Measurements from ENCODE around the gene SETDB1. TPM values are rescaled to one million over a fixed set of nuclear protein-coding genes. Genes with fewer than 3 reads are reported as not detected.
A peak's percentile ranks its signal among the peaks of the same experiment; 100 is the strongest.

SETDB1 gene
- total and polyA plus RNA-seq, 2 of the 13 experiments (the other 11 are each of a cell fraction or from before 2014, with no cell fraction given), result 33.1 to 34.6 TPM

- TF ChIP-seq GABPA (IDR thresholded peaks at IDR 0.05; ENCODE audit: low read depth, low read length), result peak; percentile 74
- TF ChIP-seq GABPA (CRISPR knock-in tag; IDR thresholded peaks at IDR 0.05; ENCODE audit: low read depth), result peak; percentile 87
- peak; percentile 41; the same call in 1 of the 2 replicates for TF ChIP-seq ZNF556 (CRISPR knock-in tag; IDR thresholded peaks at IDR 0.05; ENCODE audit: borderline replicate concordance)
- TF ChIP-seq ZNF746 (CRISPR knock-in tag; IDR thresholded peaks at IDR 0.05), result no peak
- peak; percentile 48 for TF ChIP-seq PATZ1 (CRISPR knock-in tag; IDR thresholded peaks at IDR 0.05)
- no peak for TF ChIP-seq PCBP1 (IDR thresholded peaks at IDR 0.05; ENCODE audit: borderline replicate concordance, low read depth, low read length)
- TF ChIP-seq ZBTB44 (CRISPR knock-in tag; IDR thresholded peaks at IDR 0.05), result no peak
- no peak for TF ChIP-seq HDAC1 (CRISPR knock-in tag; IDR thresholded peaks at IDR 0.05)
- TF ChIP-seq ZNF709 (CRISPR knock-in tag; IDR thresholded peaks at IDR 0.05), result no peak; the same call in 1 of the 2 replicates
- no peak for TF ChIP-seq MAFF (IDR thresholded peaks at IDR 0.05; ENCODE audit: low read depth, low read length)
- no peak for TF ChIP-seq ZBTB25 (CRISPR knock-in tag; IDR thresholded peaks at IDR 0.05)
- no peak for TF ChIP-seq PRPF4 (IDR thresholded peaks at IDR 0.05; ENCODE audit: low read depth, low read length, poor library complexity, severe bottlenecking)
- no peak for TF ChIP-seq EHMT2 (IDR thresholded peaks at IDR 0.05; ENCODE audit: borderline replicate concordance, low read depth, low read length)
- no peak for TF ChIP-seq JARID2 (CRISPR knock-in tag; IDR thresholded peaks at IDR 0.05; ENCODE audit: insufficient replicate concordance)
- TF ChIP-seq NKX3-1 (CRISPR knock-in tag; IDR thresholded peaks at IDR 0.05), result no peak; the same call in 1 of the 2 replicates
- peak; percentile 58; the same call in 1 of the 2 replicates for TF ChIP-seq MED1 (CRISPR knock-in tag; IDR thresholded peaks at IDR 0.05)
- TF ChIP-seq HNF4G (IDR thresholded peaks at IDR 0.05; ENCODE audit: borderline replicate concordance, low read depth, low read length), result peak; percentile 41; the same call in 1 of the 2 replicates
- TF ChIP-seq HNF4G (CRISPR knock-in tag; IDR thresholded peaks at IDR 0.05; ENCODE audit: borderline replicate concordance, low read depth), result peak; percentile 42; the same call in 1 of the 2 replicates
- 0 out of 2 replicates have a peak, but pooled peaks have one; percentile 7 for TF ChIP-seq ARID5B (CRISPR knock-in tag; IDR thresholded peaks at IDR 0.05)
- TF ChIP-seq NFKB2 (CRISPR knock-in tag; IDR thresholded peaks at IDR 0.05; ENCODE audit: borderline replicate concordance), result peak; percentile 64; the same call in 1 of the 2 replicates
Measured at GRCh38 chr1:151008244-151009205, 82.4 kb downstream of the SETDB1 start, which contains the start of gene PRUNE1 (continued).
